ENCODE results near the gene LYAR. TPM values are rescaled to one million over a fixed set of nuclear protein-coding genes. Genes with fewer than 3 reads are reported as not detected.

LYAR gene
- total and polyA plus RNA-seq, 10 of the 15 experiments (the other 5 are each of a cell fraction or from before 2014, with no cell fraction given) = 18.3 to 85.4 (median 40.1) TPM

DNA sequence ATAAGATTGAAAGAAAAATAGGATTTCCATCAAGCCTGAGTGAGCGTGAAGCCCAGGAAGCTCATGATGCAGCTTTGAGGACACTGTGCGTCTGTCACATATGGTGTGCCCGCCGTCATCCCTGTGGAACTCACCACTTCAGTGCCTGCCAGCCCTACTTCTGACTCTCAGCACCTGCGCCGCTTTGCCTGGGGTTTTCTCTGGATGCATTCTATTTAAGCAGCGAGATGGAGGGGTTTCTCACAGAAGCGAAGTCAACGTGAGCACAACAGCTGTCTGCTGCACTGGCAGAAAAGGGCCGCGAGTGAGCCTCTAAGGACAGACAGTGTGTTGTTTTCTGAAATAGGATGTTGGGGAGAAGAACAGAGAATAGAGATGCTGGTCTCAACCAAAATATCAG lies 35.8 kb downstream of the LYAR start:
- TF ChIP-seq JUND (IDR thresholded peaks at IDR 0.05; ENCODE audit: low read depth, low read length) = no peak
- TF ChIP-seq CREB1 (IDR thresholded peaks at IDR 0.05; ENCODE audit: low read depth) = no peak
- no peak for TF ChIP-seq IKZF2 (IDR thresholded peaks at IDR 0.05)
- no peak for TF ChIP-seq RB1 (IDR thresholded peaks at IDR 0.05; ENCODE audit: borderline replicate concordance)
- no peak for TF ChIP-seq HDAC6 (IDR thresholded peaks at IDR 0.05; ENCODE audit: unreplicated experiment)
- no peak for TF ChIP-seq ZNF592 (IDR thresholded peaks at IDR 0.05)
- no peak for TF ChIP-seq RCOR1 (conservative IDR thresholded peaks at IDR 0.05; ENCODE audit: low read depth, low read length)
- FAIRE-seq = no peak
- ATAC-seq = no peak
- Histone ChIP-seq H4K20me1 (ENCODE audit: control insufficient read depth, insufficient read depth) (no peaks in the 10 kb centered on the region), H3K4me1 (ENCODE audit: control insufficient read depth, insufficient read depth, low read length) (no peaks in the 10 kb centered on the region), H3K27ac (ENCODE audit: control insufficient read depth, insufficient read depth) (no peak overlapping the region), H3K27me3 (replicated peaks in 1 of 2; ENCODE audit: control insufficient read depth in 2 of 2, insufficient read depth in 2 of 2, low read length in 1 of 2) (no peaks in the 10 kb centered on the region), H3K9me3 (replicated peaks; ENCODE audit: control insufficient read depth, insufficient read depth, low read length) (no peaks in the 10 kb centered on the region), H3K79me2 (ENCODE audit: control insufficient read depth, insufficient read depth, low read length) (no peaks in the 10 kb centered on the region), H3K36me3 (ENCODE audit: control insufficient read depth in 2 of 2, insufficient read depth in 2 of 2, low read length in 1 of 2) (no peaks in the 10 kb centered on the region), H3K9ac (ENCODE audit: control insufficient read depth, insufficient read depth, low read length) (no peak overlapping the region), H3K4me2 (ENCODE audit: control insufficient read depth, insufficient read depth) (no peak overlapping the region), H3K4me3 (no peak overlapping the region), H2AFZ (ENCODE audit: control insufficient read depth, low read depth, low read length) (no peak overlapping the region)
- no peak for DNase-seq (ENCODE audit: low read depth, low spot score)
- BruUV-seq (replicated peaks) = no TSS peak
- ChIA-PET RAD21 (ENCODE audit: unreplicated experiment) (no interaction called here), POLR2A (no interaction called here), SMC1A (ENCODE audit: uncharacterized antibody, unreplicated experiment) (no interaction called here), CTCF (interaction anchor here (1.3 to 3.4 kb wide), 2 partner anchors 80 to 89 kb away, joined by 5 to 29 read pairs; no protein-coding TSS in a partner anchor)
- in situ Hi-C loops (cut with MboI) = loop anchor here (5.0 kb wide), 1 partner anchor 83 kb away; no protein-coding TSS in a partner anchor
- intact Hi-C loops (cut with micrococcal nuclease; ENCODE audit: unreplicated experiment) = no loop called here
- 84% methylated on average over 11 of the region's 11 CpGs for WGBS (ENCODE audit: insufficient coverage, insufficient replicate concordance, low lambda C conversion rate, missing lambda C conversion rate)
